Activated CD4-positive, alpha-beta T cell treated with anti-CD3 and anti-CD28 coated beads, Interleukin-2, amount 10 ng/mL, durations not matched to agents 7 days and 5 days (primary cell): ENCODE results near the gene APOH. TPM values are rescaled to one million over a fixed set of nuclear protein-coding genes. Genes with fewer than 3 reads are reported as not detected.

Source experiments
- CTCF ChIA-PET: fragments of 350-600 bp; sonication (Branson Sonifier 250); formaldehyde crosslinking; loops from one replicate; lab custom pipeline; 2021; ENCODE audit warnings: antibody characterized with exemption; lab: Charles Lee
- POLR2A ChIA-PET: fragments of 350-600 bp; sonication (Branson Sonifier 250); formaldehyde crosslinking; loops from one replicate; lab custom pipeline; 2021; ENCODE audit warnings: antibody characterized with exemption; lab: Charles Lee
- DNase-seq: peaks from one replicate; pipeline ENCODE4 v3.0.0-alpha.2; 2020
- H3K27ac Mint-ChIP-seq: one replicate; pipeline ENCODE4 v1.8.0; 2021; ENCODE audit warnings: mild to moderate bottlenecking, moderate library complexity, mixed read lengths
- H3K27me3 Mint-ChIP-seq: one replicate; pipeline ENCODE4 v1.8.0; 2021; ENCODE audit warnings: mixed read lengths
- H3K36me3 Mint-ChIP-seq: one replicate; pipeline ENCODE4 v1.8.0; 2021; ENCODE audit warnings: low read depth, mixed read lengths
- H3K4me1 Mint-ChIP-seq: one replicate; pipeline ENCODE4 v1.8.0; 2021; ENCODE audit warnings: mixed read lengths
- H3K4me3 Mint-ChIP-seq: one replicate; pipeline ENCODE4 v1.8.0; 2021; ENCODE audit warnings: mild to moderate bottlenecking, moderate library complexity, mixed read lengths
- H3K9me3 Mint-ChIP-seq: one replicate; pipeline ENCODE4 v1.8.0; 2021; ENCODE audit warnings: mixed read lengths
- total RNA-seq, 2 experiments: library from RNA; stranded (reverse); gene quantifications; one replicate each; pipeline ENCODE4 v1.2.3, GENCODE V29; 2021

The APOH gene
- total RNA-seq, 2 experiments from 2014 or later, result not detected

GRCh38 chr17:66207936-66208335, 21.3 kb downstream of the APOH start:
- Mint-ChIP-seq H3K4me3 (no peak overlapping the region), H3K36me3 (no peaks in the 10 kb centered on the region), H3K9me3 (no peaks in the 10 kb centered on the region), H3K27me3 (peaks cover 7% of the 10 kb centered on the region), H3K4me1 (no peaks in the 10 kb centered on the region), H3K27ac (no peak overlapping the region)
- ChIA-PET CTCF (no interaction called here), POLR2A (no interaction called here)
- DNase-seq, result no peak

GRCh38 chr17:66203274-66204015, 25.8 kb downstream of the APOH start:
- peaks cover 19% of the 10 kb centered on the region for H3K4me1 Mint-ChIP-seq
- H3K27me3 Mint-ChIP-seq, result peaks cover 4% of the 10 kb centered on the region
- H3K27ac Mint-ChIP-seq, result no peak overlapping the region
- H3K36me3 Mint-ChIP-seq, result no peaks in the 10 kb centered on the region
- no peak for DNase-seq
- H3K4me3 Mint-ChIP-seq, result no peak overlapping the region
- H3K9me3 Mint-ChIP-seq, result no peaks in the 10 kb centered on the region
- CTCF ChIA-PET, result interaction anchor here (0.7 to 1.4 kb wide), 4 partner anchors 13 to 909 kb away, joined by 3 read pairs; no protein-coding TSS in a partner anchor
- POLR2A ChIA-PET, result no interaction called here

GRCh38 chr17:66200685-66201092, 28.5 kb downstream of the APOH start:
- Mint-ChIP-seq H3K36me3 (no peaks in the 10 kb centered on the region), H3K27ac (no peak overlapping the region), H3K9me3 (no peaks in the 10 kb centered on the region), H3K4me3 (no peak overlapping the region), H3K27me3 (no peaks in the 10 kb centered on the region), H3K4me1 (peaks cover 19% of the 10 kb centered on the region)
- ChIA-PET POLR2A (no interaction called here), CTCF (interaction anchor here (0.7 to 0.8 kb wide), 2 partner anchors 9 to 81 kb away, joined by 3 read pairs; partner anchors contain the start of gene CEP112)
- peak; percentile 63 for DNase-seq

GRCh38 chr17:66198242-66198641, 31.0 kb downstream of the APOH start:
- ChIA-PET CTCF (interaction anchor here (0.6 to 1.2 kb wide), 2 partner anchors 12 to 1176 kb away, joined by 3 to 5 read pairs; no protein-coding TSS in a partner anchor), POLR2A (no interaction called here)
- Mint-ChIP-seq H3K27ac (no peak overlapping the region), H3K27me3 (no peaks in the 10 kb centered on the region), H3K4me3 (no peak overlapping the region), H3K9me3 (no peaks in the 10 kb centered on the region), H3K4me1 (peaks cover 19% of the 10 kb centered on the region), H3K36me3 (no peaks in the 10 kb centered on the region)
- DNase-seq, result no peak

GRCh38 chr17:66192378-66192687, 36.9 kb downstream of the APOH start:
- POLR2A ChIA-PET, result no interaction called here
- H3K9me3 Mint-ChIP-seq, result no peaks in the 10 kb centered on the region
- H3K4me1 Mint-ChIP-seq, result peaks cover 19% of the 10 kb centered on the region
- H3K36me3 Mint-ChIP-seq, result no peaks in the 10 kb centered on the region
- CTCF ChIA-PET, result interaction anchor here (1.8 kb wide), 1 partner anchor 8 kb away, joined by 3 read pairs; no protein-coding TSS in a partner anchor
- peak overlapping the region; percentile 81 for H3K4me3 Mint-ChIP-seq
- H3K27me3 Mint-ChIP-seq, result no peaks in the 10 kb centered on the region
- no peak for DNase-seq
- H3K27ac Mint-ChIP-seq, result peak overlapping the region; percentile 55

GRCh38 chr17:66191593-66192377, 37.4 kb downstream of the APOH start, which contains the start of gene CEP112:
Gene CEP112, minus strand, starts transcription at chr17:66192133.
- peak; percentile 85 for DNase-seq
- CTCF ChIA-PET, result interaction anchor here (1.8 kb wide), 1 partner anchor 9 kb away, joined by 3 read pairs; no protein-coding TSS in a partner anchor
- Mint-ChIP-seq H3K27ac (peak within 1 kb of the TSS; percentile 76), H3K4me3 (peak within 1 kb of the TSS; percentile 81), H3K36me3 (no peaks in the 10 kb centered on the region), H3K9me3 (no peaks in the 10 kb centered on the region), H3K4me1 (peaks cover 19% of the 10 kb centered on the region), H3K27me3 (no peaks in the 10 kb centered on the region)
- POLR2A ChIA-PET, result no interaction called here

- Mint-ChIP-seq H3K4me1 (peaks cover 19% of the 10 kb centered on the region), H3K4me3 (peak overlapping the region; percentile 81), H3K36me3 (no peaks in the 10 kb centered on the region), H3K9me3 (no peaks in the 10 kb centered on the region), H3K27me3 (no peaks in the 10 kb centered on the region), H3K27ac (peak overlapping the region; percentile 76)
- CTCF ChIA-PET, result interaction anchor here (0.6 to 1.8 kb wide), 3 partner anchors 10 to 524 kb away, joined by 3 read pairs; no protein-coding TSS in a partner anchor
- POLR2A ChIA-PET, result interaction anchor here (0.6 kb wide), 1 partner anchor 45 kb away, joined by 3 read pairs; no protein-coding TSS in a partner anchor
- no peak for DNase-seq
Observed at GRCh38 chr17:66190738-66191592, 38.2 kb downstream of the APOH start.

- H3K36me3 Mint-ChIP-seq, result no peaks in the 10 kb centered on the region
- H3K27me3 Mint-ChIP-seq, result peaks cover 2% of the 10 kb centered on the region
- peaks cover 3% of the 10 kb centered on the region for H3K9me3 Mint-ChIP-seq
- H3K27ac Mint-ChIP-seq, result no peak overlapping the region
- peaks cover 19% of the 10 kb centered on the region for H3K4me1 Mint-ChIP-seq
- CTCF ChIA-PET, result interaction anchor here (0.6 to 1.1 kb wide), 2 partner anchors 331 to 476 kb away, joined by 3 read pairs; no protein-coding TSS in a partner anchor
- no peak overlapping the region for H3K4me3 Mint-ChIP-seq
- no peak for DNase-seq
- POLR2A ChIA-PET, result no interaction called here
Observed at GRCh38 chr17:66187718-66188117, 41.5 kb downstream of the APOH start.

GRCh38 chr17:66185862-66186261, 43.4 kb downstream of the APOH start:
- Mint-ChIP-seq H3K27ac (no peak overlapping the region), H3K9me3 (peaks cover 3% of the 10 kb centered on the region), H3K27me3 (peaks cover 2% of the 10 kb centered on the region), H3K36me3 (peaks cover 2% of the 10 kb centered on the region), H3K4me3 (no peak overlapping the region), H3K4me1 (peaks cover 6% of the 10 kb centered on the region)
- ChIA-PET CTCF (no interaction called here), POLR2A (no interaction called here)
- DNase-seq, result no peak

- ChIA-PET POLR2A (no interaction called here), CTCF (interaction anchor here (1.9 kb wide), 1 partner anchor 18 kb away, joined by 5 read pairs; no protein-coding TSS in a partner anchor)
- H3K9me3 Mint-ChIP-seq, result peaks cover 3% of the 10 kb centered on the region
- peaks cover 4% of the 10 kb centered on the region for H3K36me3 Mint-ChIP-seq
- H3K27me3 Mint-ChIP-seq, result peaks cover 4% of the 10 kb centered on the region
- H3K4me1 Mint-ChIP-seq, result peaks cover 3% of the 10 kb centered on the region
- H3K4me3 Mint-ChIP-seq, result no peak overlapping the region
- no peak for DNase-seq
- no peak overlapping the region for H3K27ac Mint-ChIP-seq
Observed at GRCh38 chr17:66184392-66184791, 44.8 kb downstream of the APOH start.

- Mint-ChIP-seq H3K4me3 (no peak overlapping the region), H3K9me3 (peaks cover 3% of the 10 kb centered on the region), H3K27ac (no peak overlapping the region), H3K4me1 (no peaks in the 10 kb centered on the region), H3K27me3 (peaks cover 5% of the 10 kb centered on the region), H3K36me3 (peaks cover 4% of the 10 kb centered on the region)
- CTCF ChIA-PET, result interaction anchor here (1.9 kb wide), 1 partner anchor 18 kb away, joined by 5 read pairs; no protein-coding TSS in a partner anchor
- DNase-seq, result no peak
- POLR2A ChIA-PET, result interaction anchor here (0.6 kb wide), 1 partner anchor 341 kb away, joined by 5 read pairs; no protein-coding TSS in a partner anchor
Observed at GRCh38 chr17:66183529-66183928, 45.7 kb downstream of the APOH start.

GRCh38 chr17:66178642-66179041, 50.6 kb downstream of the APOH start:
- Mint-ChIP-seq H3K27ac (no peak overlapping the region), H3K4me3 (no peak overlapping the region), H3K4me1 (no peaks in the 10 kb centered on the region), H3K9me3 (no peaks in the 10 kb centered on the region), H3K27me3 (peaks cover 6% of the 10 kb centered on the region), H3K36me3 (peaks cover 4% of the 10 kb centered on the region)
- CTCF ChIA-PET, result no interaction called here
- no peak for DNase-seq
- POLR2A ChIA-PET, result no interaction called here
